H1 (cell line): Measurements from ENCODE around the gene TRAIP. TPM values are rescaled to one million over a fixed set of nuclear protein-coding genes. Genes with fewer than 3 reads are reported as not detected.

Experiments used
- CTCF ChIA-PET: fragments of 300-600 bp; sonication (Branson Sonifier 250); formaldehyde crosslinking; loops from one replicate; lab custom pipeline; 2021; ENCODE audit not compliant: partially characterized antibody; lab: Charles Lee
- POLR2A ChIA-PET: fragments of 300-600 bp; sonication (Branson Sonifier 250); formaldehyde crosslinking; loops from one replicate; lab custom pipeline; 2021; ENCODE audit warnings: inconsistent platforms; ENCODE audit not compliant: partially characterized antibody; lab: Charles Lee
- DNase-seq, 2 experiments: peaks; one replicate each; pipeline versions ENCODE4 v3.0.0 to v3.0.0-alpha.2; 2010 to 2022; ENCODE audit warnings: low spot score in 2 of 2, low read depth in 1 of 2, mixed read lengths in 1 of 2
- FAIRE-seq: peaks from 2 replicates; lab custom pipeline; 2011; peaks lifted over from hg19 to GRCh38; lab: Jason Lieb, UNC
- H2AFZ ChIP-seq: 2 replicates; pipeline ENCODE4 v1.8.1; 2012; ENCODE audit warnings: low read length, inconsistent platforms
- H2AK5ac ChIP-seq: 2 replicates; pipeline ENCODE4 v1.6.1; 2013; ENCODE audit warnings: low read depth, low read length
- H2BK120ac ChIP-seq: replicated peaks from 2 replicates; pipeline ENCODE3; 2013; ENCODE audit warnings: low read depth, low read length, inconsistent platforms
- H2BK12ac ChIP-seq: 2 replicates; pipeline ENCODE4 v1.6.1; 2013; ENCODE audit warnings: low read depth, low read length
- H2BK15ac ChIP-seq: 2 replicates; pipeline ENCODE4 v1.6.1; 2013; ENCODE audit warnings: low read length
- H2BK20ac ChIP-seq: 2 replicates; pipeline ENCODE4 v1.6.1; 2013; ENCODE audit warnings: low read length
- H2BK5ac ChIP-seq: 2 replicates; pipeline ENCODE4 v1.6.1; 2013; ENCODE audit warnings: low read depth, low read length
- H3K14ac ChIP-seq: 2 replicates; pipeline ENCODE4 v1.6.1; 2013; ENCODE audit warnings: inconsistent platforms; ENCODE audit not compliant: insufficient read length
- H3K18ac ChIP-seq: 2 replicates; pipeline ENCODE4 v1.6.1; 2013; ENCODE audit warnings: low read length; ENCODE audit errors: extremely low read depth
- H3K23ac ChIP-seq: 2 replicates; pipeline ENCODE4 v1.6.1; 2013; ENCODE audit warnings: inconsistent platforms; ENCODE audit not compliant: insufficient read length
- H3K23me2 ChIP-seq: 2 replicates; pipeline ENCODE4 v1.6.1; 2013; ENCODE audit warnings: low read depth, low read length
- H3K27ac ChIP-seq: 2 replicates; pipeline ENCODE4 v1.6.1; 2011; ENCODE audit warnings: low read depth, low read length, inconsistent platforms
- H3K27me3 ChIP-seq, 4 experiments: replicated peaks in 1 of 4; 1 replicate in 1 of 4; 2 replicates in 3 of 4; pipeline versions ENCODE4 v1.6.1 to v1.8.1; 2011 to 2013; ENCODE audit warnings: low read length in 3 of 4, mild to moderate bottlenecking in 3 of 4, inconsistent platforms in 2 of 4, mixed read lengths in 2 of 4, moderate library complexity in 1 of 4; ENCODE audit not compliant: control insufficient read depth in 3 of 4, insufficient read depth in 3 of 4; ENCODE audit errors: extremely low read depth in 1 of 4
- H3K36me3 ChIP-seq, 4 experiments: 2 replicates each; pipeline versions ENCODE4 v1.6.1 to v1.8.1; 2011 to 2013; ENCODE audit warnings: mild to moderate bottlenecking in 4 of 4, low read length in 3 of 4, moderate library complexity in 2 of 4, control low read depth in 1 of 4, inconsistent platforms in 1 of 4; ENCODE audit not compliant: insufficient read depth in 4 of 4, control insufficient read depth in 2 of 4
- H3K4ac ChIP-seq: replicated peaks from 2 replicates; pipeline ENCODE3; 2013; ENCODE audit warnings: low read length, low read depth, mixed read lengths, inconsistent platforms; ENCODE audit not compliant: insufficient read length
- H3K4me1 ChIP-seq, 4 experiments: replicated peaks in 1 of 4; 1 replicate in 1 of 4; 2 replicates in 3 of 4; pipeline versions ENCODE4 v1.6.1 to v1.8.1; 2011 to 2013; ENCODE audit warnings: low read length in 3 of 4, inconsistent platforms in 2 of 4, mixed read lengths in 1 of 4; ENCODE audit not compliant: insufficient read depth in 4 of 4, control insufficient read depth in 3 of 4
- H3K4me2 ChIP-seq, 2 experiments: 2 replicates each; pipeline versions ENCODE4 v1.6.1 to v1.8.1; 2011 to 2013; ENCODE audit warnings: low read depth in 2 of 2, low read length in 2 of 2, control low read depth in 1 of 2, inconsistent platforms in 1 of 2, mild to moderate bottlenecking in 1 of 2; ENCODE audit not compliant: insufficient read depth in 1 of 2
- H3K4me3 ChIP-seq, 4 experiments: fragments of 200-600, 300-600 bp in 1 of 4; sonication (generic), shearing (Covaris generic), sonication (Bioruptor Twin) in 1 of 4; 2 replicates each; pipeline versions ENCODE4 v1.5.1 to v1.8.1; 2011 to 2016; ENCODE audit warnings: low read length in 4 of 4, low read depth in 3 of 4, control low read depth in 2 of 4, inconsistent platforms in 2 of 4, mild to moderate bottlenecking in 2 of 4, mixed read lengths in 1 of 4, moderate library complexity in 1 of 4; ENCODE audit not compliant: insufficient read depth in 2 of 4; ENCODE audit errors: extremely low read depth in 1 of 4
- H3K56ac ChIP-seq: replicated peaks from 2 replicates; pipeline ENCODE3; 2013; ENCODE audit warnings: low read depth, mild to moderate bottlenecking, mixed read lengths, low read length, inconsistent platforms; ENCODE audit not compliant: insufficient read length
- H3K79me1 ChIP-seq: 2 replicates; pipeline ENCODE4 v1.6.1; 2013; ENCODE audit warnings: low read depth, low read length, control low read depth
- H3K79me2 ChIP-seq, 2 experiments: 2 replicates each; pipeline versions ENCODE4 v1.6.1 to v1.8.1; 2012 to 2013; ENCODE audit warnings: low read length in 2 of 2, mild to moderate bottlenecking in 2 of 2, inconsistent platforms in 1 of 2; ENCODE audit not compliant: insufficient read depth in 2 of 2, control insufficient read depth in 1 of 2
- H3K9ac ChIP-seq, 4 experiments: replicated peaks in 1 of 4; 1 replicate in 1 of 4; 2 replicates in 3 of 4; pipeline versions ENCODE4 v1.6.1 to v1.8.1; 2011 to 2013; ENCODE audit warnings: low read depth in 3 of 4, low read length in 3 of 4, control low read depth in 2 of 4, mild to moderate bottlenecking in 2 of 4, moderate library complexity in 2 of 4, inconsistent platforms in 1 of 4; ENCODE audit errors: extremely low read depth in 1 of 4
- H3K9me3 ChIP-seq, 2 experiments: 2 replicates each; pipeline versions ENCODE4 v1.6.1 to v1.8.1; 2012 to 2013; ENCODE audit warnings: mild to moderate bottlenecking in 2 of 2, moderate library complexity in 2 of 2, control low read depth in 1 of 2, inconsistent platforms in 1 of 2, low read depth in 1 of 2, low read length in 1 of 2, mixed read lengths in 1 of 2; ENCODE audit not compliant: insufficient read depth in 2 of 2
- H4K20me1 ChIP-seq, 2 experiments: replicated peaks in 1 of 2; 2 replicates each; pipeline versions ENCODE3 to v1.8.1; 2011 to 2013; ENCODE audit warnings: inconsistent platforms in 2 of 2, low read length in 2 of 2, mild to moderate bottlenecking in 1 of 2; ENCODE audit not compliant: insufficient read depth in 2 of 2, control insufficient read depth in 1 of 2
- H4K5ac ChIP-seq: 2 replicates; pipeline ENCODE4 v1.6.1; 2013; ENCODE audit warnings: low read length, low read depth, mixed read lengths, inconsistent platforms; ENCODE audit not compliant: insufficient read length
- H4K8ac ChIP-seq: 2 replicates; pipeline ENCODE4 v1.8.0; 2013; ENCODE audit warnings: mild to moderate bottlenecking, moderate library complexity, low read length, inconsistent platforms; ENCODE audit not compliant: insufficient read depth; ENCODE audit errors: extremely low read depth
- H4K91ac ChIP-seq: replicated peaks from 2 replicates; pipeline ENCODE3; 2013; ENCODE audit warnings: low read length, mixed read lengths, inconsistent platforms; ENCODE audit not compliant: insufficient read length
- CBX5 ChIP-seq: fragments of 300-800, 300-1000 bp; sonication (generic); IDR thresholded peaks from 2 replicates; pipeline ENCODE4 v1.7.1; 2016; ENCODE audit warnings: antibody characterized with exemption, low read length, low read depth
- CHD1 ChIP-seq: IDR thresholded peaks from 2 replicates; pipeline ENCODE4 v1.6.1; 2012; ENCODE audit warnings: low read depth, low read length, improper control_type of control experiment
- CHD2 ChIP-seq: IDR thresholded peaks from 2 replicates; pipeline ENCODE4 v1.6.1; 2012; ENCODE audit warnings: low read length, improper control_type of control experiment
- CTBP2 ChIP-seq: IDR thresholded peaks from 2 replicates; pipeline ENCODE4 v1.7.0; 2011; ENCODE audit warnings: borderline replicate concordance, mild to moderate bottlenecking, moderate library complexity, mixed read lengths, low read length; ENCODE audit not compliant: insufficient read depth, insufficient read length
- EGR1 ChIP-seq: IDR thresholded peaks from 2 replicates; pipeline ENCODE4 v1.6.1; 2011; ENCODE audit warnings: low read depth, low read length, borderline replicate concordance
- HDAC6 ChIP-seq: IDR thresholded peaks from one replicate; pipeline ENCODE4 v1.7.1; 2012; ENCODE audit warnings: low read depth, mild to moderate bottlenecking, inconsistent platforms, low read length, moderate library complexity
- KDM5A ChIP-seq: fragments of 200-600 bp; IDR thresholded peaks from 2 replicates; pipeline ENCODE4 v1.7.1; 2012; ENCODE audit warnings: mild to moderate bottlenecking, low read length, inconsistent platforms, mixed read lengths
- POLR2AphosphoS5 ChIP-seq: IDR thresholded peaks from 2 replicates; pipeline ENCODE4 v1.6.1; 2011; ENCODE audit warnings: low read depth, low read length
- POU5F1 ChIP-seq: IDR thresholded peaks from 2 replicates; pipeline ENCODE4 v1.6.1; 2011; ENCODE audit warnings: low read depth, mild to moderate bottlenecking, low read length, moderate library complexity
- SIX5 ChIP-seq: IDR thresholded peaks from 2 replicates; pipeline ENCODE4 v1.6.1; 2011; ENCODE audit warnings: mild to moderate bottlenecking, low read depth, low read length
- TAF7 ChIP-seq: optimal IDR thresholded peaks from 2 replicates; pipeline ENCODE3; 2011; ENCODE audit warnings: low read depth, mild to moderate bottlenecking, inconsistent platforms, low read length, moderate library complexity, borderline replicate concordance
- TCF12 ChIP-seq: IDR thresholded peaks from 2 replicates; pipeline ENCODE4 v1.6.1; 2011; ENCODE audit warnings: low read depth, mild to moderate bottlenecking, low read length
- WGBS, 2 experiments: shearing (Covaris generic) in 1 of 2; methylation state at CpG; one replicate each; pipeline versions ENCODE4 v1.1.6 to v1.1.7; 2013 to 2015; ENCODE audit warnings: low lambda C conversion rate in 2 of 2, mixed read lengths in 2 of 2, inconsistent platforms in 1 of 2, low coverage in 1 of 2, missing lambda C conversion rate in 1 of 2; ENCODE audit not compliant: insufficient replicate concordance in 2 of 2, insufficient coverage in 1 of 2, insufficient read length in 1 of 2; ENCODE audit errors: extremely low coverage in 1 of 2, missing lambda C conversion rate in 1 of 2; 5-methylcytosine and 5-hydroxymethylcytosine counted together
- polyA plus RNA-seq, 7 experiments: library from polyadenylated mRNA; depleted of rRNA in 3 of 7; stranded (reverse) in 5 of 7; unstranded in 2 of 7; fragments of >200 nt in 5 of 7; fragments of 200-250 nt in 2 of 7; gene quantifications; 1 replicate in 5 of 7; 2 replicates in 1 of 7; 4 replicates in 1 of 7; pipeline versions ENCODE4 v1.2.1 to v1.2.3, GENCODE V29; 2011 to 2013; ENCODE audit warnings: missing spikeins in 2 of 7, mixed read lengths in 2 of 7
- total RNA-seq: library from RNA; stranded (reverse); fragmentation: NEBNext Ultra II Directional; extraction: Animal tissue kit (Norgen Biotek cat#: 25700); gene quantifications from 2 replicates; pipeline ENCODE4 v1.2.1, GENCODE V29; 2021
- TF ChIP-seq, protein P1 (sequence below), 3 experiments: IDR thresholded peaks; 1 replicate in 2 of 3; 2 replicates in 1 of 3; pipeline versions ENCODE4 v1.5.1 to v1.6.1; 2011; ENCODE audit warnings: low read length in 3 of 3, mild to moderate bottlenecking in 3 of 3, inconsistent platforms in 2 of 3, low read depth in 1 of 3, moderate library complexity in 1 of 3; ENCODE audit not compliant: insufficient read depth in 1 of 3; ENCODE audit errors: control extremely low read depth in 1 of 3

The TRAIP gene
- total and polyA plus RNA-seq, 2 of the 8 experiments (the other 6 are each of a cell fraction or from before 2014, with no cell fraction given) = 27.7 to 28.1 TPM

DNA sequence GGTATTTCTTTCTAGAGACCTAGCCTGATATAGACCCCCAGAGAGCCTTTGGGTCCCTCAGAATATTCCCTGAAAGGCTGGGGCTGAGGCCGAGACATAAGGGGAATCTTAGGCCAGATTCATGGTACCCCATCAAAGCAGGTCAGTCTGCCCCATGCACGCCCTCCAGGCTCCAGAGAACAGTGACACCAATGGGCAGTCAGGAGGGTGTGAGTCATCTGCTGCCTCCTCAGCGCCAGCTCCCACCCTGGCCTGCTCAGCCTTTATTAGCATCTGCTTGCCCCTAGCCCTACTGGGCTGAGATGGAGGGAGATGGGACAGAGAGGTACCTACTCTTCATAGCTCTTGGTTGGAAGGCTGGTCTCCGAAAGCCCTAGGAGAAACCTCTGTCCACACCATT, 27.6 kb upstream of the TRAIP start:
- Histone ChIP-seq H3K14ac (no peak overlapping the region), H3K27me3 (no peaks in the 10 kb centered on the region), H2BK5ac (no peak overlapping the region), H2BK20ac (no peak overlapping the region), H3K79me2 (no peaks in the 10 kb centered on the region), H2BK15ac (no peak overlapping the region), H3K4me1 (peaks cover 10 to 22% (median 17%) of the 10 kb centered on the region in 4 experiments), H3K56ac (no peak overlapping the region), H3K18ac (no peak overlapping the region), H2AK5ac (no peak overlapping the region), H3K4me2 (no peak overlapping the region), H3K4ac (no peak overlapping the region), H3K23me2 (no peaks in the 10 kb centered on the region), H2BK12ac (no peak overlapping the region), H3K9ac (no peak overlapping the region), H4K8ac (no peak overlapping the region), H3K36me3 (no peaks in the 10 kb centered on the region), H4K20me1 (no peaks in the 10 kb centered on the region), H3K23ac (no peak overlapping the region), H3K9me3 (no peaks in the 10 kb centered on the region), H2AFZ (no peak overlapping the region), H2BK120ac (no peak overlapping the region), H3K79me1 (no peaks in the 10 kb centered on the region), H3K27ac (no peak overlapping the region), H4K5ac (no peak overlapping the region), H3K4me3 (no peak overlapping the region), H4K91ac (no peak overlapping the region)
- ChIA-PET POLR2A (interaction anchor here (0.7 to 16.1 kb wide), 7 partner anchors 8 to 29 kb away, joined by 3 to 149 read pairs (median 4); partner anchors contain the start of genes CAMKV, MST1R and TRAIP), CTCF (interaction anchor here (1.5 to 10.1 kb wide), 6 partner anchors 12 to 43 kb away, joined by 4 to 89 read pairs (median 15); partner anchors contain the start of gene CAMKV)
- FAIRE-seq = no peak
- 84% methylated on average over 4 of the region's 4 CpGs; no CpG with 5 or more reads in 1 of the 2 experiments for WGBS, 2 experiments
- no peak for DNase-seq
- TF ChIP-seq POU5F1 (no peak), SIX5 (no peak), CHD2 (no peak), KDM5A (no peak), EGR1 (no peak), TAF7 (no peak), TCF12 (no peak), CTBP2 (no peak), CBX5 (no peak), HDAC6 (no peak), POLR2AphosphoS5 (no peak), CHD1 (no peak)
- TF ChIP-seq, protein P1, sequence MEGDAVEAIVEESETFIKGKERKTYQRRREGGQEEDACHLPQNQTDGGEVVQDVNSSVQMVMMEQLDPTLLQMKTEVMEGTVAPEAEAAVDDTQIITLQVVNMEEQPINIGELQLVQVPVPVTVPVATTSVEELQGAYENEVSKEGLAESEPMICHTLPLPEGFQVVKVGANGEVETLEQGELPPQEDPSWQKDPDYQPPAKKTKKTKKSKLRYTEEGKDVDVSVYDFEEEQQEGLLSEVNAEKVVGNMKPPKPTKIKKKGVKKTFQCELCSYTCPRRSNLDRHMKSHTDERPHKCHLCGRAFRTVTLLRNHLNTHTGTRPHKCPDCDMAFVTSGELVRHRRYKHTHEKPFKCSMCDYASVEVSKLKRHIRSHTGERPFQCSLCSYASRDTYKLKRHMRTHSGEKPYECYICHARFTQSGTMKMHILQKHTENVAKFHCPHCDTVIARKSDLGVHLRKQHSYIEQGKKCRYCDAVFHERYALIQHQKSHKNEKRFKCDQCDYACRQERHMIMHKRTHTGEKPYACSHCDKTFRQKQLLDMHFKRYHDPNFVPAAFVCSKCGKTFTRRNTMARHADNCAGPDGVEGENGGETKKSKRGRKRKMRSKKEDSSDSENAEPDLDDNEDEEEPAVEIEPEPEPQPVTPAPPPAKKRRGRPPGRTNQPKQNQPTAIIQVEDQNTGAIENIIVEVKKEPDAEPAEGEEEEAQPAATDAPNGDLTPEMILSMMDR (IDR thresholded peaks at IDR 0.05; ENCODE audit: control extremely low read depth in 1 of 3, insufficient read depth in 1 of 3, low read depth in 1 of 3, low read length in 3 of 3) = no peak
